Lower leg skin (tissue), 3 donors: ENCODE results near the gene JMJD6.

Experiments
- CTCF ChIP-seq, 3 donors: fragments of 450-650 bp; IDR thresholded peaks; one replicate each; pipeline ENCODE4 v1.5.1; 2016; ENCODE audit warnings: antibody characterized with exemption in 3 of 3, mild to moderate bottlenecking in 3 of 3, moderate library complexity in 2 of 3
- POLR2A ChIP-seq, 2 donors: fragments of 450-650 bp; IDR thresholded peaks; one replicate each; pipeline ENCODE4 v1.6.1; 2016 to 2017; ENCODE audit warnings: antibody characterized with exemption in 2 of 2, mild to moderate bottlenecking in 1 of 2, moderate library complexity in 1 of 2

DNA sequence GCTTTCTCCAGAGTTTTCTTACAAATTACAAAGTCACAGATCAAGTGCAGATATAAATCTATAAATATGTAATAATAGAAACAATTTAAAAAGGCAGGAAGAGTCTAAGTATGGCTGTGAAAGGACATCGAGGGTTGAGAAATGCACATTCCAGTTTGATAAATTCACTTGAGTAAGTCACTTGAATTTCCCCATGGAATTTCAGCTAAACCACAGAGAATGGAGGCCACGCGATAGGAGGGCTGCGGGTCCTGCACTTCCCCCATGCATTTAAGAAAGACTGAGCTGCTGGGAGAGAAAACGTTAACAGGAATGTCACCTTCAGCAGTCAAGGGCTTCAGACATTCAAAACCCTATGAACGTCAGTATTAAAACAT is 9.6 kb downstream of the JMJD6 start:
- no peak for TF ChIP-seq CTCF (IDR thresholded peaks at IDR 0.05)
- TF ChIP-seq POLR2A (IDR thresholded peaks at IDR 0.05): no peak
